Measurements from ENCODE around the gene CASP10.
A peak's percentile ranks its signal among the peaks of the same experiment; 100 is the strongest.
"Not testable (repeated sequence)": the region's sequence is repeated elsewhere in the genome, so short reads cannot be mapped to it uniquely, and the experiment has no call there.

CASP10 gene

GRCh38 chr2:201182650-201183364 is at the start of gene CASP10:
Gene CASP10 (plus strand): TSS chr2:201183141. CDS start chr2:201185778, 2,637 bp downstream.
- TF ChIP-seq CTCF (IDR thresholded peaks at IDR 0.05; ENCODE audit: low read depth, low read length), result peak; percentile 12; the same call in 1 of the 2 replicates
- H3K4me3 ChIP-seq (ENCODE audit: low read depth, low read length), result peak within 1 kb of the TSS; percentile 59

GRCh38 chr2:201135386-201135785 is 47.6 kb upstream of the CASP10 start:
- no peak for TF ChIP-seq CTCF (IDR thresholded peaks at IDR 0.05; ENCODE audit: low read depth, low read length)
- H3K4me3 ChIP-seq (ENCODE audit: low read depth, low read length), result no peak overlapping the region

GRCh38 chr2:201136889-201137321 is 46.0 kb upstream of the CASP10 start:
- no peak overlapping the region for H3K4me3 ChIP-seq (ENCODE audit: low read depth, low read length)
- no peak for TF ChIP-seq CTCF (IDR thresholded peaks at IDR 0.05; ENCODE audit: low read depth, low read length)

- no peak overlapping the region for H3K4me3 ChIP-seq (ENCODE audit: low read depth, low read length)
- no peak for TF ChIP-seq CTCF (IDR thresholded peaks at IDR 0.05; ENCODE audit: low read depth, low read length)
Observed at GRCh38 chr2:201137505-201138400, 45.2 kb upstream of the CASP10 start.

GRCh38 chr2:201138401-201138970 is 44.5 kb upstream of the CASP10 start:
- no peak for TF ChIP-seq CTCF (IDR thresholded peaks at IDR 0.05; ENCODE audit: low read depth, low read length)

GRCh38 chr2:201138986-201139781 is 43.8 kb upstream of the CASP10 start:
- H3K4me3 ChIP-seq (ENCODE audit: low read depth, low read length), result not testable (repeated sequence)

More at GRCh38 chr2:201138401-201138970, 44.5 kb upstream of the CASP10 start:
- no peak overlapping the region for H3K4me3 ChIP-seq (ENCODE audit: low read depth, low read length)

Data from WI38 (cell line).